H1 (cell line): ENCODE results near the gene JPH3.

Experiments
- ASH2L ChIP-seq: fragments of 200-600, 300-600 bp; sonication (generic); IDR thresholded peaks from one replicate; pipeline ENCODE4 v1.7.1; 2017; ENCODE audit warnings: low read length
- CTCF ChIP-seq, 3 experiments: IDR thresholded peaks; 1 replicate in 2 of 3; 2 replicates in 1 of 3; pipeline versions ENCODE4 v1.5.1 to v1.6.1; 2011; ENCODE audit warnings: low read length in 3 of 3, mild to moderate bottlenecking in 3 of 3, inconsistent platforms in 2 of 3, low read depth in 1 of 3, moderate library complexity in 1 of 3; ENCODE audit not compliant: insufficient read depth in 1 of 3; ENCODE audit errors: control extremely low read depth in 1 of 3
- EP300 ChIP-seq, 2 experiments: IDR thresholded peaks; 1 replicate in 1 of 2; 2 replicates in 1 of 2; pipeline ENCODE4 v1.6.1; 2011 to 2012; ENCODE audit warnings: low read depth in 2 of 2, low read length in 2 of 2, mild to moderate bottlenecking in 2 of 2, borderline replicate concordance in 1 of 2, inconsistent platforms in 1 of 2, moderate library complexity in 1 of 2
- EZH2 ChIP-seq: fragments of 200-600 bp; sonication (generic); IDR thresholded peaks from 2 replicates; pipeline ENCODE4 v1.7.1; 2012; ENCODE audit warnings: low read depth, mild to moderate bottlenecking, moderate library complexity, low read length, inconsistent platforms; ENCODE audit not compliant: severe bottlenecking

- TF ChIP-seq CTCF (IDR thresholded peaks at IDR 0.05; ENCODE audit: control extremely low read depth in 1 of 3, insufficient read depth in 1 of 3, low read depth in 1 of 3, low read length in 3 of 3), result no peak
- TF ChIP-seq EP300 (IDR thresholded peaks at IDR 0.05; ENCODE audit: borderline replicate concordance in 1 of 2, low read depth in 2 of 2, low read length in 2 of 2), result no peak
- TF ChIP-seq EZH2, result no peak
- TF ChIP-seq ASH2L, result no peak
Observed at GRCh38 chr16:87647431-87648185, 45.3 kb downstream of the JPH3 start.
